SK-N-SH treated with all-trans-retinoic acid at 6 μM for 48 hours (cell line): ENCODE measurements around the gene RNF175.

ENCODE experiments used
- ATAC-seq: fragments of 200-7000 bp; cut with Tn5 transposase; 3 replicates; pipeline ENCODE4 v1.9.1; 2020; ENCODE audit warnings: mild to moderate bottlenecking, moderate library complexity
- BACH2 ChIP-seq: fragments of 250-450 bp; sonication (Bioruptor Pico); IDR thresholded peaks from 2 replicates; pipeline ENCODE4 v1.9.0; 2021; ENCODE audit warnings: mild to moderate bottlenecking, borderline replicate concordance
- CREB5 ChIP-seq: fragments of 250-450 bp; sonication (Bioruptor Pico); IDR thresholded peaks from 2 replicates; pipeline ENCODE4 v1.5.1; 2020; ENCODE audit warnings: low read depth, mild to moderate bottlenecking, moderate library complexity
- CSDC2 ChIP-seq: fragments of 250-450 bp; sonication (Bioruptor Pico); IDR thresholded peaks from 2 replicates; pipeline ENCODE4 v1.5.0; 2020; ENCODE audit warnings: mild to moderate bottlenecking, moderate library complexity
- CSRNP3 ChIP-seq: fragments of 250-450 bp; sonication (Bioruptor Pico); IDR thresholded peaks from 2 replicates; pipeline ENCODE4 v1.5.1; 2021; ENCODE audit warnings: mild to moderate bottlenecking, moderate library complexity
- ESRRG ChIP-seq: fragments of 250-450 bp; sonication (Bioruptor Pico); IDR thresholded peaks from 2 replicates; pipeline ENCODE4 v1.6.1; 2021; ENCODE audit warnings: mild to moderate bottlenecking
- GLIS3 ChIP-seq: fragments of 250-450 bp; sonication (Bioruptor Pico); IDR thresholded peaks from 2 replicates; pipeline ENCODE4 v1.5.0; 2020; ENCODE audit warnings: mild to moderate bottlenecking, moderate library complexity
- ISL1 ChIP-seq: fragments of 250-450 bp; sonication (Bioruptor Pico); IDR thresholded peaks from 2 replicates; pipeline ENCODE4 v2.1.2; 2022; ENCODE audit warnings: mild to moderate bottlenecking, moderate library complexity
- OSR1 ChIP-seq: fragments of 250-450 bp; sonication (Bioruptor Pico); IDR thresholded peaks from 2 replicates; pipeline ENCODE4 v1.8.0; 2022; ENCODE audit warnings: moderate library complexity, mild to moderate bottlenecking, inconsistent platforms
- POU6F1 ChIP-seq: fragments of 250-450 bp; sonication (Bioruptor Pico); IDR thresholded peaks from 2 replicates; pipeline ENCODE4 v1.8.0; 2021; ENCODE audit warnings: low read depth, mild to moderate bottlenecking, moderate library complexity, borderline replicate concordance
- PPARA ChIP-seq: fragments of 250-450 bp; sonication (Bioruptor Pico); IDR thresholded peaks from 2 replicates; pipeline ENCODE4 v1.5.0; 2020; ENCODE audit warnings: mild to moderate bottlenecking, borderline replicate concordance
- RARB ChIP-seq: fragments of 250-450 bp; sonication (Bioruptor Pico); IDR thresholded peaks from 2 replicates; pipeline ENCODE4 v1.8.0; 2021; ENCODE audit warnings: mild to moderate bottlenecking, moderate library complexity
- SNAI2 ChIP-seq: fragments of 250-450 bp; sonication (Bioruptor Pico); IDR thresholded peaks from 2 replicates; pipeline ENCODE4 v1.5.0; 2020; ENCODE audit warnings: mild to moderate bottlenecking, moderate library complexity
- TCF4 ChIP-seq: fragments of 250-450 bp; sonication (Bioruptor Pico); IDR thresholded peaks from 2 replicates; pipeline ENCODE4 v1.8.0; 2021; ENCODE audit warnings: mild to moderate bottlenecking, moderate library complexity, borderline replicate concordance
- TOX ChIP-seq: fragments of 250-450 bp; sonication (Bioruptor Pico); IDR thresholded peaks from 2 replicates; pipeline ENCODE4 v1.8.0; 2021; ENCODE audit warnings: mild to moderate bottlenecking, moderate library complexity, borderline replicate concordance
- TSHZ2 ChIP-seq: fragments of 250-450 bp; sonication (Bioruptor Pico); IDR thresholded peaks from 2 replicates; pipeline ENCODE4 v1.5.0; 2020; ENCODE audit warnings: mild to moderate bottlenecking, moderate library complexity
- ZC3H10 ChIP-seq: fragments of 250-450 bp; sonication (Bioruptor Pico); IDR thresholded peaks from 2 replicates; pipeline ENCODE4 v1.5.1; 2021; ENCODE audit warnings: mild to moderate bottlenecking, moderate library complexity
- ZFP3 ChIP-seq: fragments of 250-450 bp; sonication (Bioruptor Pico); IDR thresholded peaks from 2 replicates; pipeline ENCODE4 v1.5.0; 2020; ENCODE audit warnings: mild to moderate bottlenecking, moderate library complexity
- ZFP30 ChIP-seq: fragments of 450-650 bp; formaldehyde crosslinking; IDR thresholded peaks from 2 replicates; pipeline ENCODE4 v1.5.0; 2022; ENCODE audit warnings: mild to moderate bottlenecking, moderate library complexity
- ZNF565 ChIP-seq: fragments of 450-650 bp; formaldehyde crosslinking; conservative IDR thresholded peaks from 2 replicates; pipeline ENCODE4 v1.5.0; 2020; ENCODE audit warnings: low read depth, mild to moderate bottlenecking, moderate library complexity
- ZNF70 ChIP-seq: fragments of 450-650 bp; formaldehyde crosslinking; IDR thresholded peaks from 2 replicates; pipeline ENCODE4 v1.5.0; 2020; ENCODE audit warnings: mild to moderate bottlenecking, moderate library complexity
- ZNF8 ChIP-seq: fragments of 450-650 bp; formaldehyde crosslinking; IDR thresholded peaks from 2 replicates; pipeline ENCODE4 v1.5.0; 2020; ENCODE audit warnings: mild to moderate bottlenecking, moderate library complexity

The RNF175 gene

GRCh38 chr4:153806073-153806472 lies 46.2 kb upstream of the RNF175 start:
- no peak for ATAC-seq
- no peak for TF ChIP-seq CSDC2 (CRISPR knock-in tag)
- TF ChIP-seq ISL1 (CRISPR knock-in tag), result no peak
- TF ChIP-seq ZC3H10, result no peak
- TF ChIP-seq SNAI2 (CRISPR knock-in tag), result no peak
- no peak for TF ChIP-seq ZNF565 (CRISPR knock-in tag)
- TF ChIP-seq GLIS3, result no peak
- TF ChIP-seq RARB, result no peak

GRCh38 chr4:153804722-153805121 lies 44.9 kb upstream of the RNF175 start:
- no peak for ATAC-seq
- no peak for TF ChIP-seq POU6F1 (CRISPR knock-in tag)
- TF ChIP-seq ISL1 (CRISPR knock-in tag), result no peak
- no peak for TF ChIP-seq ZNF8 (CRISPR knock-in tag)
- TF ChIP-seq CSRNP3, result no peak
- no peak for TF ChIP-seq TCF4 (CRISPR knock-in tag)
- no peak for TF ChIP-seq ZFP30 (CRISPR knock-in tag)
- no peak for TF ChIP-seq CREB5 (CRISPR knock-in tag)
- no peak for TF ChIP-seq PPARA (CRISPR knock-in tag)
- TF ChIP-seq ZC3H10, result no peak
- no peak for TF ChIP-seq ZFP3 (CRISPR knock-in tag)
- no peak for TF ChIP-seq SNAI2 (CRISPR knock-in tag)
- no peak for TF ChIP-seq CSDC2 (CRISPR knock-in tag)
- no peak for TF ChIP-seq BACH2 (CRISPR knock-in tag)
- TF ChIP-seq TSHZ2 (CRISPR knock-in tag), result no peak
- TF ChIP-seq RARB, result no peak

GRCh38 chr4:153799694-153800074 lies 39.9 kb upstream of the RNF175 start:
- ATAC-seq, result no peak
- TF ChIP-seq ZNF70 (no peak), ZFP30 (CRISPR knock-in tag) (no peak), ZNF565 (CRISPR knock-in tag) (no peak), ZFP3 (CRISPR knock-in tag) (no peak), PPARA (CRISPR knock-in tag) (no peak), ZNF8 (CRISPR knock-in tag) (no peak), POU6F1 (CRISPR knock-in tag) (no peak), BACH2 (CRISPR knock-in tag) (no peak), OSR1 (CRISPR knock-in tag) (no peak), ESRRG (CRISPR knock-in tag) (no peak), TSHZ2 (CRISPR knock-in tag) (no peak), CSRNP3 (no peak), TOX (no peak), CREB5 (CRISPR knock-in tag) (no peak), ISL1 (CRISPR knock-in tag) (no peak)
